CD4-positive, alpha-beta T cell treated with Interleukin-4 for 1 hour (primary cell): ENCODE results near the gene COX8A.

Experiments
- DNase-seq, 2 donors: peaks; one replicate each; pipeline ENCODE4 v3.0.0-alpha.2; 2020 to 2022

The COX8A gene

GRCh38 chr11:64023712-64024710 is 49.6 kb downstream of the COX8A start:
- no peak for DNase-seq

DNA sequence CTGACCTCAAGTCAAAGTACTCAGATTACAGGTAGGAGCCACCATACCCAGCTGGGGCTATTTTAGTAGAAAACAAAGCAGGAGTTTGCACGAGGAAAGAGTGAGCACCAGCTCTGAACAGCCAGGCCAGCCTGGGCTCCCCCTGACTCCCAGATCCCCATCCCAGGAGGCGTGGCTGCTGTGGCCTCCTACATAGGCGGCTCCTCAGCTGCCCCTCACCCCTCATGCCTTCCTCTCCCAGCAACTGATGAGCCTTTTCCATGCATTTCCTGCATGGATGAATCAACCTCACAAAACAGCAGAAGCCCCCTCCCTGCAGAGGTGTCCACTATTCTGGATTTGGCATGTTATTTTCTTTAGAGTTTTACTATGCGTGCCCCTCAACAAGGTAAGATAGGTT is 50.8 kb downstream of the COX8A start:
- no peak for DNase-seq
